ENCODE measurements around the gene HIVEP3. TPM values are rescaled to one million over a fixed set of nuclear protein-coding genes. Genes with fewer than 3 reads are reported as not detected.
A peak's percentile ranks its signal among the peaks of the same experiment; 100 is the strongest.

The HIVEP3 gene
- total RNA-seq, 1 experiment from 2014 or later: 0.55 TPM

GRCh38 chr1:41901551-41901950 lies 17.2 kb downstream of the HIVEP3 start:
- TF ChIP-seq ATF6 (CRISPR knock-in tag; IDR thresholded peaks at IDR 0.05) (no peak), ZNF317 (CRISPR knock-in tag; IDR thresholded peaks at IDR 0.05; ENCODE audit: borderline replicate concordance, low read depth) (no peak)
- no peak for DNase-seq (ENCODE audit: low spot score)
- Mint-ChIP-seq H3K27ac (no peak overlapping the region), H3K36me3 (no peaks in the 10 kb centered on the region), H3K4me3 (no peak overlapping the region), H3K9me3 (no peaks in the 10 kb centered on the region), H3K27me3 (ENCODE audit: low read depth) (no peaks in the 10 kb centered on the region; the same call in 1 of the 2 replicates), H3K4me1 (peaks cover 34% of the 10 kb centered on the region)
- POLR2A ChIA-PET: no interaction called here
- CTCF ChIA-PET: no interaction called here
- peak; percentile 38 for ATAC-seq

GRCh38 chr1:41900603-41901444 lies 17.9 kb downstream of the HIVEP3 start:
- no peaks in the 10 kb centered on the region for H3K9me3 Mint-ChIP-seq
- POLR2A ChIA-PET: no interaction called here

More at GRCh38 chr1:41900603-41901444, 17.9 kb downstream of the HIVEP3 start:
- TF ChIP-seq FOXP4 (CRISPR knock-in tag; IDR thresholded peaks at IDR 0.05) (no peak), ZNF263 (CRISPR knock-in tag; IDR thresholded peaks at IDR 0.05; ENCODE audit: low read depth) (no peak), ATF1 (CRISPR knock-in tag; IDR thresholded peaks at IDR 0.05) (no peak), RORB (CRISPR knock-in tag; IDR thresholded peaks at IDR 0.05) (no peak), CREB1 (CRISPR knock-in tag; IDR thresholded peaks at IDR 0.05) (no peak), ATF6 (CRISPR knock-in tag; IDR thresholded peaks at IDR 0.05) (no peak), CDX4 (CRISPR knock-in tag; IDR thresholded peaks at IDR 0.05; ENCODE audit: borderline replicate concordance) (no peak), NR3C1 (CRISPR knock-in tag; conservative IDR thresholded peaks at IDR 0.05; ENCODE audit: low read depth) (no peak), TP53 (CRISPR knock-in tag; IDR thresholded peaks at IDR 0.05) (no peak), NR2C2 (CRISPR knock-in tag; IDR thresholded peaks at IDR 0.05) (no peak), ZNF423 (CRISPR knock-in tag; IDR thresholded peaks at IDR 0.05) (no peak), STAT6 (CRISPR knock-in tag; conservative IDR thresholded peaks at IDR 0.05; ENCODE audit: low read depth) (no peak), ELF4 (CRISPR knock-in tag; IDR thresholded peaks at IDR 0.05; ENCODE audit: low read depth) (no peak), IRF1 (CRISPR knock-in tag; IDR thresholded peaks at IDR 0.05) (no peak), FOXJ3 (CRISPR knock-in tag; IDR thresholded peaks at IDR 0.05; ENCODE audit: borderline replicate concordance) (no peak), ETV6 (CRISPR knock-in tag; IDR thresholded peaks at IDR 0.05) (no peak), GRHL2 (CRISPR knock-in tag; IDR thresholded peaks at IDR 0.05; ENCODE audit: insufficient replicate concordance, severe bottlenecking) (no peak)
- no peak for ATAC-seq
- Mint-ChIP-seq H3K4me3 (no peak overlapping the region), H3K27ac (no peak overlapping the region), H3K27me3 (ENCODE audit: low read depth) (no peaks in the 10 kb centered on the region), H3K36me3 (no peaks in the 10 kb centered on the region), H3K4me1 (peaks cover 34% of the 10 kb centered on the region)
- CTCF ChIA-PET: interaction anchor here (1.2 kb wide), 1 partner anchor 9 kb away, joined by 3 read pairs; no protein-coding TSS in a partner anchor
- no peak for DNase-seq (ENCODE audit: low spot score)

Measured in WTC11 (cell line).